Suprapubic skin (tissue), 4 donors: Measurements from ENCODE around the gene GUCY2F.

ENCODE experiments used
- CTCF ChIP-seq, 2 donors: fragments of 200-600 bp in 1 of 2; fragments of 450-650 bp in 1 of 2; sonication (generic) in 1 of 2; IDR thresholded peaks; one replicate each; pipeline ENCODE4 v1.5.1; 2016 to 2019; ENCODE audit warnings: antibody characterized with exemption in 2 of 2, mild to moderate bottlenecking in 1 of 2, moderate library complexity in 1 of 2
- EP300 ChIP-seq: sonication (generic); formaldehyde crosslinking; IDR thresholded peaks from one replicate; pipeline ENCODE4 v1.6.1; 2017; ENCODE audit warnings: antibody characterized with exemption
- POLR2A ChIP-seq, 2 donors: fragments of 450-650 bp; IDR thresholded peaks; one replicate each; pipeline ENCODE4 v1.6.1; 2017; ENCODE audit warnings: antibody characterized with exemption in 2 of 2, mild to moderate bottlenecking in 2 of 2, moderate library complexity in 2 of 2
- POLR2AphosphoS5 ChIP-seq, 3 donors: sonication (generic); formaldehyde crosslinking; IDR thresholded peaks; one replicate each; pipeline ENCODE4 v1.6.1; 2017; ENCODE audit warnings: antibody characterized with exemption in 3 of 3

GRCh38 chrX:109511113-109511512, 29.2 kb upstream of the GUCY2F start:
- TF ChIP-seq CTCF (IDR thresholded peaks at IDR 0.05) (no peak), POLR2A (IDR thresholded peaks at IDR 0.05) (no peak), POLR2AphosphoS5 (IDR thresholded peaks at IDR 0.05) (no peak), EP300 (no peak)
